ENCODE data around the gene FREM1.

- TF ChIP-seq CTCF (IDR thresholded peaks at IDR 0.05) (no peak), EP300 (IDR thresholded peaks at IDR 0.05) (no peak)
These were observed 26.3 kb upstream of the FREM1 start for GRCh38 chr9:14936491-14936890.

Measured in tibial nerve (tissue), 4 donors.